B cell (primary cell): Measurements from ENCODE around the gene PTPRS. TPM values are rescaled to one million over a fixed set of nuclear protein-coding genes. Genes with fewer than 3 reads are reported as not detected.

Source experiments
- ATAC-seq: fragments of 200-7000 bp; cut with Tn5 transposase; one replicate; pipeline ENCODE4 v1.10.0; 2021; ENCODE audit warnings: low read depth, mild to moderate bottlenecking, moderate number of reproducible peaks, moderate library complexity
- CTCF ChIA-PET: fragments of 350-600 bp; sonication (Branson Sonifier 250); formaldehyde crosslinking; loops from one replicate; lab custom pipeline; 2021; ENCODE audit warnings: antibody characterized with exemption, inconsistent platforms; lab: Charles Lee
- POLR2A ChIA-PET: fragments of 350-600 bp; sonication (Branson Sonifier 250); formaldehyde crosslinking; loops from one replicate; lab custom pipeline; 2021; ENCODE audit warnings: antibody characterized with exemption; lab: Charles Lee
- DNase-seq: peaks from one replicate; pipeline ENCODE4 v3.0.0; 2013
- H2AFZ ChIP-seq: 2 replicates; pipeline ENCODE4 v1.6.1; 2012; ENCODE audit warnings: mild to moderate bottlenecking, low read depth, low read length; ENCODE audit not compliant: insufficient read depth, poor library complexity, severe bottlenecking
- H3K27ac ChIP-seq, 2 donors: 1 replicate in 1 of 2; 2 replicates in 1 of 2; pipeline ENCODE4 v1.5.1; 2012 to 2013; ENCODE audit warnings: low read length in 2 of 2, mild to moderate bottlenecking in 2 of 2, moderate library complexity in 1 of 2
- H3K27me3 ChIP-seq, 4 experiments: fragments of 200-600 bp in 1 of 4; sonication (generic) in 1 of 4; replicated peaks in 1 of 4; 1 replicate in 2 of 4; 2 replicates in 2 of 4; pipeline versions ENCODE4 v1.6.1 to v1.7.0; 2013 to 2016; ENCODE audit warnings: low read length in 3 of 4, mild to moderate bottlenecking in 2 of 4, mixed read lengths in 1 of 4, moderate library complexity in 1 of 4; ENCODE audit not compliant: insufficient read depth in 4 of 4, control insufficient read depth in 3 of 4; ENCODE audit errors: control extremely low read depth in 1 of 4
- H3K36me3 ChIP-seq, 2 experiments: replicated peaks in 1 of 2; 1 replicate in 1 of 2; 2 replicates in 1 of 2; pipeline versions ENCODE4 v1.6.1 to v1.7.1; 2013; ENCODE audit warnings: low read length in 1 of 2; ENCODE audit not compliant: insufficient read depth in 2 of 2, control insufficient read depth in 1 of 2; ENCODE audit errors: control extremely low read depth in 1 of 2, extremely low read depth in 1 of 2
- H3K4me1 ChIP-seq, 2 donors: fragments of 200-600 bp in 1 of 2; sonication (generic) in 1 of 2; 1 replicate in 1 of 2; 2 replicates in 1 of 2; pipeline versions ENCODE4 v1.5.1 to v1.6.1; 2013 to 2017; ENCODE audit warnings: low read length in 2 of 2; ENCODE audit not compliant: control insufficient read depth in 2 of 2, insufficient read depth in 2 of 2
- H3K4me2 ChIP-seq: replicated peaks from 2 replicates; pipeline ENCODE3; 2012; ENCODE audit warnings: mild to moderate bottlenecking, low read depth, low read length; ENCODE audit not compliant: poor library complexity, severe bottlenecking
- H3K4me3 ChIP-seq, 5 experiments: fragments of 200-600 bp in 1 of 5; sonication (generic) in 1 of 5; 1 replicate in 3 of 5; 2 replicates in 2 of 5; pipeline versions ENCODE4 v1.5.1 to v1.7.0; 2011 to 2016; ENCODE audit warnings: low read length in 4 of 5, mild to moderate bottlenecking in 4 of 5, low read depth in 2 of 5, control low read depth in 1 of 5, moderate library complexity in 1 of 5; ENCODE audit not compliant: insufficient read depth in 1 of 5; ENCODE audit errors: control extremely low read depth in 1 of 5, extremely low read depth in 1 of 5
- H3K79me2 ChIP-seq: fragments of 200-600 bp; sonication (generic); one replicate; pipeline ENCODE4 v1.6.0; 2016; ENCODE audit warnings: low read length; ENCODE audit not compliant: control insufficient read depth, insufficient read depth
- H3K9ac ChIP-seq: fragments of 200-600 bp; sonication (generic); 2 replicates; pipeline ENCODE4 v1.6.1; 2017; ENCODE audit warnings: mild to moderate bottlenecking, low read length, moderate library complexity
- H3K9me3 ChIP-seq, 3 donors: one replicate each; pipeline versions ENCODE4 v1.6.1 to v1.7.1; 2013; ENCODE audit warnings: low read length in 2 of 3; ENCODE audit not compliant: control insufficient read depth in 2 of 3, insufficient read depth in 1 of 3; ENCODE audit errors: control extremely low read depth in 1 of 3
- H4K20me1 ChIP-seq: 2 replicates; pipeline ENCODE4 v1.6.0; 2012; ENCODE audit warnings: mild to moderate bottlenecking, low read length; ENCODE audit not compliant: insufficient read depth, control insufficient read depth, poor library complexity, severe bottlenecking
- H3K27ac Mint-ChIP-seq: one replicate; pipeline ENCODE4 v1.8.0; 2021; ENCODE audit warnings: mixed read lengths
- H3K27me3 Mint-ChIP-seq: one replicate; pipeline ENCODE4 v1.8.0; 2021; ENCODE audit warnings: mixed read lengths
- H3K4me1 Mint-ChIP-seq: one replicate; pipeline ENCODE4 v1.8.0; 2021; ENCODE audit warnings: mixed read lengths
- H3K4me3 Mint-ChIP-seq: one replicate; pipeline ENCODE4 v1.8.0; 2021; ENCODE audit warnings: mixed read lengths
- H3K9me3 Mint-ChIP-seq: one replicate; pipeline ENCODE4 v1.8.0; 2022; ENCODE audit warnings: mixed read lengths; ENCODE audit not compliant: insufficient read depth
- CTCF ChIP-seq: fragments of 200-600 bp; IDR thresholded peaks from one replicate; pipeline ENCODE4 v1.8.0; 2022; ENCODE audit warnings: antibody characterized with exemption, mild to moderate bottlenecking
- EZH2 ChIP-seq: IDR thresholded peaks from 2 replicates; pipeline ENCODE4 v1.6.1; 2012; ENCODE audit warnings: borderline replicate concordance, low read depth, mild to moderate bottlenecking, moderate library complexity, low read length; ENCODE audit not compliant: insufficient read depth, poor library complexity, severe bottlenecking
- WGBS: methylation state at CpG from one replicate; pipeline ENCODE4 v1.1.5; 2013; ENCODE audit warnings: missing lambda C conversion rate; ENCODE audit not compliant: insufficient coverage; 5-methylcytosine and 5-hydroxymethylcytosine counted together
- intact Hi-C: fragments of 100-400 bp; cut with micrococcal nuclease; formaldehyde crosslinking; loops from one replicate; pipeline ENCODE4 v1.10.0; 2022
- polyA minus RNA-seq: library from RNA; depleted of rRNA, polyadenylated mRNA; stranded (reverse); fragments of >200 nt; gene quantifications from 2 replicates; pipeline ENCODE4 v1.2.3, GENCODE V29; 2012
- polyA plus RNA-seq: library from polyadenylated mRNA; depleted of rRNA; stranded (reverse); fragments of >200 nt; gene quantifications from 2 replicates; pipeline ENCODE4 v1.2.3, GENCODE V29; 2012
- total RNA-seq, 2 donors: library from RNA; stranded (reverse); fragments of 120-200 nt in 1 of 2; gene quantifications; 1 replicate in 1 of 2; 2 replicates in 1 of 2; pipeline versions ENCODE4 v1.2.3 to v1.2.4, GENCODE V29; 2013 to 2022

The PTPRS gene
- total RNA-seq (10.0 and 12.2 TPM in 2 replicates), polyA plus RNA-seq (3.2 and 6.5 TPM in 2 replicates), polyA minus RNA-seq (9.6 and 11.6 TPM in 2 replicates)
- 3.6 TPM for total RNA-seq (2013)

- Mint-ChIP-seq H3K9me3 (no peaks in the 10 kb centered on the region), H3K27ac (peak within 1 kb of the TSS; percentile 46), H3K27me3 (peaks cover 45% of the 10 kb centered on the region), H3K4me1 (peaks cover 26% of the 10 kb centered on the region), H3K4me3 (peak within 1 kb of the TSS; percentile 77)
- TF ChIP-seq EZH2 (no peak), CTCF (no peak)
- CTCF ChIA-PET = interaction anchor here (0.6 kb wide), 1 partner anchor 9 kb away, joined by 3 read pairs; no protein-coding TSS in a partner anchor
- 8% methylated on average over 73 of the region's 81 CpGs for WGBS
- Histone ChIP-seq H3K4me1 (peaks cover 26 to 31% of the 10 kb centered on the region in 2 donors), H3K27me3 (peaks cover 0 to 52% (median 25%) of the 10 kb centered on the region in 4 experiments), H3K4me3 (peak within 1 kb of the TSS in 4 of 5 experiments; percentile 17 to 61 (median 54)), H3K9me3 (peaks cover 0 to 32% (median 0%) of the 10 kb centered on the region in 3 donors), H3K27ac (no peak within 1 kb of the TSS), H3K9ac (peak within 1 kb of the TSS; percentile 58), H3K4me2 (peak within 1 kb of the TSS; percentile 88), H4K20me1 (no peaks in the 10 kb centered on the region), H3K36me3 (no peaks in the 10 kb centered on the region), H3K79me2 (no peaks in the 10 kb centered on the region), H2AFZ (peak within 1 kb of the TSS; percentile 44)
- ATAC-seq (peak; percentile 68), DNase-seq (peak; percentile 83)
- intact Hi-C loops = no loop called here
- POLR2A ChIA-PET = no interaction called here
Observed at GRCh38 chr19:5340637-5341447, at the start of gene PTPRS. Gene PTPRS (minus strand): TSS chr19:5340812. CDS start chr19:5286140, 54,672 bp downstream.

- H3K9ac ChIP-seq = no peak overlapping the region
- H2AFZ ChIP-seq = no peak overlapping the region
- no peaks in the 10 kb centered on the region for H3K4me1 ChIP-seq
- H3K9me3 ChIP-seq = peaks cover 0 to 23% (median 0%) of the 10 kb centered on the region in 3 donors
- ChIA-PET POLR2A (no interaction called here), CTCF (no interaction called here)
- Mint-ChIP-seq H3K9me3 (peaks cover 4% of the 10 kb centered on the region), H3K4me1 (no peaks in the 10 kb centered on the region), H3K27ac (no peak overlapping the region), H3K27me3 (peaks cover 44% of the 10 kb centered on the region), H3K4me3 (no peak overlapping the region)
- intact Hi-C loops = no loop called here
- DNase-seq (no peak), ATAC-seq (no peak)
- no peaks in the 10 kb centered on the region for H3K36me3 ChIP-seq
- no peaks in the 10 kb centered on the region for H3K79me2 ChIP-seq
- no peaks in the 10 kb centered on the region for H4K20me1 ChIP-seq
- 100% methylated on average over 3 of the region's 6 CpGs for WGBS
- no peak overlapping the region for H3K4me3 ChIP-seq
- H3K27me3 ChIP-seq = peaks cover 0 to 17% (median 0%) of the 10 kb centered on the region in 4 experiments
- H3K27ac ChIP-seq = no peak overlapping the region
- H3K4me2 ChIP-seq = no peak overlapping the region
- no peak for TF ChIP-seq CTCF
Observed at GRCh38 chr19:5389353-5389752, 48.7 kb upstream of the PTPRS start.
